HG02678 (cell line): ENCODE results near the gene PYHIN1.

Experiments
- ATAC-seq: cut with Tn5 transposase; IDR thresholded peaks from one replicate; pipeline ENCODE4 v1.9.1; 2021; ENCODE audit warnings: mild to moderate bottlenecking, moderate library complexity; ENCODE audit not compliant: unreplicated experiment

Gene PYHIN1

GRCh38 chr1:158931055-158931737 lies at the start of gene PYHIN1:
Gene PYHIN1 (plus strand): TSS chr1:158931552. CDS start chr1:158936911, 5,359 bp downstream.
- ATAC-seq = no peak

- ATAC-seq = no peak
Measured at GRCh38 chr1:158893654-158894053, 37.7 kb upstream of the PYHIN1 start.

GRCh38 chr1:158898722-158899121 lies 32.6 kb upstream of the PYHIN1 start:
- no peak for ATAC-seq

GRCh38 chr1:158901623-158902022 lies 29.7 kb upstream of the PYHIN1 start:
- ATAC-seq = no peak

- ATAC-seq = no peak
Measured at GRCh38 chr1:158916085-158916484, 15.3 kb upstream of the PYHIN1 start.

- no peak for ATAC-seq
Measured at GRCh38 chr1:158924677-158925076, 6.7 kb upstream of the PYHIN1 start.

- ATAC-seq = no peak
Measured at GRCh38 chr1:158930504-158930903, 848 bp upstream of the PYHIN1 start.

GRCh38 chr1:158932171-158932570 lies 819 bp downstream of the PYHIN1 start:
- ATAC-seq = no peak

- no peak for ATAC-seq
Measured at GRCh38 chr1:158933621-158934020, 2.3 kb downstream of the PYHIN1 start.

GRCh38 chr1:158939180-158939579 lies 7.8 kb downstream of the PYHIN1 start:
- no peak for ATAC-seq

GRCh38 chr1:158941317-158941716 lies 10.0 kb downstream of the PYHIN1 start:
- no peak for ATAC-seq

- no peak for ATAC-seq
Measured at GRCh38 chr1:158942490-158942889, 11.1 kb downstream of the PYHIN1 start.

- ATAC-seq = no peak
Measured at GRCh38 chr1:158943059-158943458, 11.7 kb downstream of the PYHIN1 start.

- no peak for ATAC-seq
Measured at GRCh38 chr1:158945061-158945460, 13.7 kb downstream of the PYHIN1 start.

- ATAC-seq = no peak
Measured at GRCh38 chr1:158946785-158947184, 15.4 kb downstream of the PYHIN1 start.

- no peak for ATAC-seq
Measured at GRCh38 chr1:158951956-158952355, 20.6 kb downstream of the PYHIN1 start.

- ATAC-seq = no peak
Measured at GRCh38 chr1:158952416-158952815, 21.1 kb downstream of the PYHIN1 start.

- no peak for ATAC-seq
Measured at GRCh38 chr1:158961178-158961577, 29.8 kb downstream of the PYHIN1 start.

GRCh38 chr1:158962983-158963382 lies 31.6 kb downstream of the PYHIN1 start:
- no peak for ATAC-seq

GRCh38 chr1:158969166-158969565 lies 37.8 kb downstream of the PYHIN1 start:
- no peak for ATAC-seq

- no peak for ATAC-seq
Measured at GRCh38 chr1:158969855-158970254, 38.5 kb downstream of the PYHIN1 start.

- ATAC-seq = no peak
Measured at GRCh38 chr1:158972841-158973240, 41.5 kb downstream of the PYHIN1 start.

- ATAC-seq = no peak
Measured at GRCh38 chr1:158976219-158976618, 44.9 kb downstream of the PYHIN1 start.
